HG02870 (cell line): ENCODE results near the gene NISCH.

Experiments used
- ATAC-seq: cut with Tn5 transposase; IDR thresholded peaks from one replicate; pipeline ENCODE4 v1.9.1; 2021; ENCODE audit warnings: mild to moderate bottlenecking, moderate library complexity; ENCODE audit not compliant: unreplicated experiment

The NISCH gene

DNA sequence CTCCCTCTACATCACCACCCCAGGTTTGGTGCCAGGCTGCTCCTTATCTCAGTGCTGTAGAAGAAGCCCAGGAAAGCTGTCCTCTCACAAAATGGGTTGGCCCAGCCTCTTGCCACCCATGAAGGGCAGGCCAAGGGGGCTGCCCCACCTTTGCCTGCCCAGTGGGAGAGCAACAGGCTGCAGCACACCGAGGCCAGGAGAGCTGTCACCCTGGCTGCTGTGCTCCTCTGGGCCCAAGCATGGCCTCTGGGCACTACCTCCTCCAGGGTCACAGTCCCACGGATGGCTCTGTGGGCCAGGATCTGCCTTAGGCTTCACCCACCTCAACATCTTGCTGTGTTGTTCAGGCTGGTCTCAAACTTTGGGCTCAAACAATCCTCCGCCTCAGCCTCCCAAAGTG is 33.3 kb downstream of the NISCH start:
- no peak for ATAC-seq

DNA sequence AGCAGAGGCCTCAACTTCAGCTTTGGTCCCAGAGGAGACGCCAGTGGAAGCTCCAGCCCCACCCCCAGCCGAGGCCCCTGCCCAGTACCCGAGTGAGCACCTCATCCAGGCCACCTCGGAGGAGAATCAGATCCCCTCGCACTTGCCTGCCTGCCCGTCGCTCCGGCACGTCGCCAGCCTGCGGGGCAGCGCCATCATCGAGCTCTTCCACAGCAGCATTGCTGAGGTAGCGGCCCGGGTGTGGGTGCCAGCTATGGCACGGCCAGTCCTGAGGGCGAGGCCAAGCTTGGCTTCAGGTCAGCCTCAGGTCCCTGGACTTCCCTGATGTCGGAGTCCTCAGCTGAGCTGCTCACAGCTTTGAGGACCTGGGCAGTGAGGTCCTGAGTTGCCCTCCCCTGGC is 34.0 kb downstream of the NISCH start:
- no peak for ATAC-seq

DNA sequence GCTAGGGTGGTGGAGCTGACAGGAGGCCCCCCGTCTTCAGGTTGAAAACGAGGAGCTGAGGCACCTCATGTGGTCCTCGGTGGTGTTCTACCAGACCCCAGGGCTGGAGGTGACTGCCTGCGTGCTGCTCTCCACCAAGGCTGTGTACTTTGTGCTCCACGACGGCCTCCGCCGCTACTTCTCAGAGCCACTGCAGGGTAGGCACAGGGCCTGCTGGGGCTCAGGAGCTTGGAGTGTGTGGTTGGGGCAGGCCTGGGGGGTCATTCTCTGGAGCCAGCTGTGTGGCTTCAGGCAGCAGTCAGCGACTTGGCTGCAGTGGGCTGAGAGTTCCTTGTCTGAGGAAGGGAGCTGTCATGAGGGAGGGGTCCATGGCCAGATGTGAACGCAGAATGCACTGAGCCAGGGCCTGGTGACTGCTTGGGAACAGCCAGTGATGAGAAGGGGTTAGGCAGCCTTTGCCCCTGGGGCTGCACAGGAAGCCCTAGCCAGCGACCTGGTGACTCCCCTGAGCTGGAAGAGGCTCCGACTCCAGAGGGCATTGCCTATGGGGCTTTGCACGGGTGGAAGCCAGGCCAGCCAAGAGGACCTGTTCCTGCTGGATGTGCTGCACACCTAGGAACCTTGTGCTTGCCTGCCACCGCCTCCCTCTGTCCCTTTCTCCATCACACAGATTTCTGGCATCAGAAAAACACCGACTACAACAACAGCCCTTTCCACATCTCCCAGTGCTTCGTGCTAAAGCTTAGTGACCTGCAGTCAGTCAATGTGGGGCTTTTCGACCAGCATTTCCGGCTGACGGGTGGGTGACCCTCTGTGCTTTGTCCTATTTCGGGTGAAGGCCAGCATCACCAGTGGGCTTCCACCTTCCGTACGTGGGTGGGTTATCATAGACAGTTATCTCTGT is 34.9 kb downstream of the NISCH start:
- no peak for ATAC-seq

DNA sequence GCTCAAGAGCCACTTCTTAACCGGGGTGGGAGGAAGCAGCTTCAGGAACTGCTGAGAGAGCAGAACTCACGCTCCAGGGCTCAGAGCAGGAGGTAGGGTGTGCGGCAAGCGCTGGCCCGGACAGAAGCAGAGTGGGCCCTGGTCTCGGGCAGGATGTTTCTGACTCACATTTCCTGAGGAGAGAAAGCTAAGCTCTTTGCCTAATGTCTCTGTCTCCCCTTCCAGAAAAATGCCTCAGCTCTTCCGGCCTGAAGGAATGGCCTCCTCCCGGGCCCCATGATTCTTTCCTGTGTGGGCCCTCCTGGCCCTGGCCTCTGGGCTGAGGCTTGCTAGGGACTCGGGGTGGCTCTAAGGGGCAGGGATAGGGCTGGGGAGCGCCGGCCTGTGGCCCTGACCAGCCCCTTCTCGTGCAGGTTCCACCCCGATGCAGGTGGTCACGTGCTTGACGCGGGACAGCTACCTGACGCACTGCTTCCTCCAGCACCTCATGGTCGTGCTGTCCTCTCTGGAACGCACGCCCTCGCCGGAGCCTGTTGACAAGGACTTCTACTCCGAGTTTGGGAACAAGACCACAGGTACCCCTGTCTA is 35.6 kb downstream of the NISCH start:
- no peak for ATAC-seq

DNA sequence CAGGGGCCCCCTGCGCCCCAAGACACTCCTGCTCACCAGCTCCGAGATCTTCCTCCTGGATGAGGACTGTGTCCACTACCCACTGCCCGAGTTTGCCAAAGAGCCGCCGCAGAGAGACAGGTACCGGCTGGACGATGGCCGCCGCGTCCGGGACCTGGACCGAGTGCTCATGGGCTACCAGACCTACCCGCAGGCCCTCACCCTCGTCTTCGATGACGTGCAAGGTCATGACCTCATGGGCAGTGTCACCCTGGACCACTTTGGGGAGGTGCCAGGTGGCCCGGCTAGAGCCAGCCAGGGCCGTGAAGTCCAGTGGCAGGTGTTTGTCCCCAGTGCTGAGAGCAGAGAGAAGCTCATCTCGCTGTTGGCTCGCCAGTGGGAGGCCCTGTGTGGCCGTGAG is 36.7 kb downstream of the NISCH start:
- no peak for ATAC-seq

DNA sequence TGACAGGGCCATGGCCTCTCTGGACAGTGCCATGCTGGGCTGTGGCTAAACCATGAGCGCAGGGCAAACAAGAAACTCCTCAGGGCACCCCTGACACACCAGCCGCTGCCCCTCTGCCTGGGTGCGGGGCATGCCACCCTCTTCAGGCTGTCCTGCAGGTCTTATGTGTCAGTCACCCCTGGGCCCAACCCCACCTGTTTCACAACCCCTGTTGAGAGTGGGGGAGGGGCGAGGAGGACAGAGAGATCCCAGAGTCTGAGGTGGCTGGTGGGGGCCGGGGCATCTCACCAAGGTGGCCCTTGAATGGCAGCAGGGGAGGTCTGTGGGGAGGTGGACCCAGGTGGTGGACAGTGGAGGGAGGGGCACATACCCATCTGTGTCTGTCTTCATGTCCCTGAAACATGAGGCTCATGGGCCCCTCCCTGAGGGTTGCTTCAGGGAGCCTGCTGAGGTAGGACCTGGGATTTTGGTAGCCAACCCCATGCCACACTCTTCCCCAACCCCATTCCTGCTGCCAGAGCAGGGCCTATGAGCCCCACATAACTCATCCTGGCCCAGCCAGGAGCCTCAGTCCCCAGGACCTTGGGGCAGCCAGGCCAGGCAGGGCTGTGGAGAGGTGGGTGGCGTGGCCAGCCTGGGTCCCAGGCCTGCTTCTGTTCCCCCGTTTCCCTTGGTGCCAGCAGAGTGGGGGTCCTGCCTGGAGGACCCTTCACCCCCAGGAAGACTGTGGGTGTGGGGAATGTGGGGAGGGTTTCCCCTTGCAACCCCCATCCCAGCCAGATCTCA is 38.0 kb downstream of the NISCH start:
- no peak for ATAC-seq

DNA sequence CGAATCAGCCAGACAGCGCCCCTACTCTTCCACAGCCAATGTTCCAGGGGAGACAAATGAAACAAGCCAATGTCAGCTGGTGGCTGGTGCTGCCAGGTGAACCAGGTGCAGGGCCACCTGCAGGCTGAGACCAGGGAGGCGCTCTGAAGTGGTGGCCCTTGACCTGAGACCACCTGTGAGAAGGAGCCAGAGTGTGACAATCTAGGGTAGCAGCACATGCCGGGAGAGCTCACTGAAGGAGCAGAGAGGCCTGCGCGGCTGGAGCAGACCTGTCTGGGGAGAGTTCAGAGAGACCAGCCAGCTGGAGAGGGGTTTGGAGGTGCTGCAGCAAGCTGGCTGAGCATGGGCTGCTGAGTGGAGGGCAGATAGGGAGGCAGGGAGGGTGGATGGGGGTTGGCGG is 39.0 kb downstream of the NISCH start:
- no peak for ATAC-seq

DNA sequence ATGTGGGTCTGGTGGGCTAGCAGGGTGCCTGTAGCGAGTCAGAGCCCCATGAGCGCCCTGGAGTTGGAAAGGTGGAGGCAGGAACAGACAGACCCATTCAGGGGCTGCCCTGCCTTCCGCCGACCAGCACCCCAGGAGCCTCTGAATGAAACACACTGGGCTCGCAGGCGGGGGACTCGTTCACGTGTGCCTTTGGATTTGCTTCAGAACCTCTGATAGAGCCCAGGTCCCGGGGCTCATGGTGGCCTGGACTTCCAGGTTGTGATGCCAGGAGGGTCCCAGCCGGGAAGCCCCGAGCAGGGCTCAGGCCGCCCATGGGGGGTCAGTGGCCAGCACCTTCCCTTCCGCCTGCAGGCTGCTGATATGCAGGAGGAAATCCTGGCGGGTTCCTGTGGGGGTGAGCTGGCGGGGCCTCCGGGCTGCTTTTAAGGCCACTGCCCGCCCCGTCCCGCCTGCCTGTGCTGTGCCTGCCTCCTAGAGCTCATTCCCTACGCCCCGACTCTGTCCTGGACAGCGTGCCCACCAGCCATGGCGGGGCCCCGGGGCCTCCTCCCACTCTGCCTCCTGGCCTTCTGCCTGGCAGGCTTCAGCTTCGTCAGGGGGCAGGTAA is 39.6 kb downstream of the NISCH start, which contains the start of gene STAB1:
TSS of gene STAB1 (plus strand) at position 453 of the 610 bp plus-strand sequence. CDS start at position 529, 76 bp downstream.
- ATAC-seq = no peak

DNA sequence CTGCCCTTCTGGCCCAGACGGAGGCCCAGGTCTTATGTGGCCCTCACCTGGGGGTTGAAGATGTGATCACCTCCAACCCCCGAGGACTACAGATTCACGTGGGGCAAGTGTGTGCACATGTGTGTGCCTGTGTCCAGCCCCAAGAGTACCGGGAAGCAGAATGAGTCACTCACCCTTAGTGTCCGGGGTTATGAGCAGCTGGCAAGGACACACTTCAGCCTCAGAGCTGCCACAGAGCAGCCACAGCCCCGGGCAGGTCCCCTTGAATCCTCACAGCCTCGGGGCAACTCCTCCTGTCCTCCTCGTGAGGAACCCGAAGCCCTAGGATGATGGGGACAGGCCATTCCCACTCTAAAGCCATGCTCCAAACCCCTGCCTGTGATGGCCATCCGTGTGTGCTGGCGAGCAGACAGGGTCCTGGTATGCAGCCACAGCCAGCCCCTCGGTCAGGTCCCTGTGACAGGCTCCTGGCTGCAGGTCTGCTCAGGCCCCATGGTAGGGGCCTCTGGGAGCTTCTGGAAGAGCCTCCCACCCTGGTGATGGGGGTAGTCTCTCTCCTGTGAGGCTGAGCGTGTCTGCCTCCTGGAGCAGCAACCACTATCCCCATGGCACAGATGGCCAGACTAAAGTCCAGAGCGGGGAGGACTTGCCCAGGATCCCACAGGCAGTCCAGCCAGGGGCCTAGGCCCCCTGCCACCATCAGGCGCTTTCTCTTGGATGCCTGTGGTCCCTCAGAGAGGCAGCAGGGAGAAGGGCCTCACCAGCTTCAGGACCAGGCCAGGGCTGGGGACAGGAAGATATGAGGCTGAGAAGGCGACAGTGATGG is 40.6 kb downstream of the NISCH start:
- no peak for ATAC-seq

DNA sequence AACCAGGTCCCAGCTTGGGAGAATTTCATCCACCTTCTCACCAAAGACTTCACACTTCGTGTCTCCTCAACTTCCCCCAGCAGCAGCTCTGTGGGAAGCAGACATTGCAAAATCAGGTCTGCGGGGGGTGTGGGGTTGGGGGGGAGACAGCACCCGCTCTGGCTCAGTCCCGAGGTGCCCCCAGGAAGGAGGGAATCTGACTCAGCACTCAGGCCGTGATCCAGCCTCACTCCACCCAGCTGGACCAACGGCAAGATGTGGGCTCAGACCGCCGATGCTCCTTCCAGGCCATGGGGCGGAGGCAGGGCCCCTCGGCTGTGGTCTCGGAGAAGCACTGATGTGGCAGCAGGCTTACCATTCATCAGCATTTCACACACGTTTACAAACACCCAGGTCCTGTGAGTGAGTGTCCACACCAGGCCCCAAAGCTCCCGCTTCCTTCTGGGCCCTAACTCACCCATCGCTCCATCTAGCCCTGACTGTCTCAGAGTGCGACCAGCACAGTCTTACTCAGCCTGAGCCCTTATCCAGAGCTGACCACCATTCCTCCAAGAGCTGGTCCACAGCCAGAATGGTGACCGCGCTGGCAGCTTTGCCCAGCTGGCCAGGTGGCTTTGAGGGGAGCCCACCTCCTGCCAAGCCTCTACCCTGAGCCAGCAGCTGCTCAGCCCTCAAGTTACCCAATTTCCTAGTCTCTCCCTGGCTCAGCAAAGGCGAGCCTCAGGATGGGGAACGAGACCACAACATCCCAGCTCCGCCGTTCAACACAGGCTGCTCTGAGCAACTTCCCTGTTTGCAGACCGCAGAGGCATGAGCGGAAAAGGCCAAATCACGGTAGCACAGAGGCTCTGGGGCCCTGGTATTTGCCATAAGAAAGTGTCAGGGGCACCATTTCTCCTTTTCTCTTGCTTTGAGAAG is 43.0 kb downstream of the NISCH start:
- ATAC-seq = no peak

DNA sequence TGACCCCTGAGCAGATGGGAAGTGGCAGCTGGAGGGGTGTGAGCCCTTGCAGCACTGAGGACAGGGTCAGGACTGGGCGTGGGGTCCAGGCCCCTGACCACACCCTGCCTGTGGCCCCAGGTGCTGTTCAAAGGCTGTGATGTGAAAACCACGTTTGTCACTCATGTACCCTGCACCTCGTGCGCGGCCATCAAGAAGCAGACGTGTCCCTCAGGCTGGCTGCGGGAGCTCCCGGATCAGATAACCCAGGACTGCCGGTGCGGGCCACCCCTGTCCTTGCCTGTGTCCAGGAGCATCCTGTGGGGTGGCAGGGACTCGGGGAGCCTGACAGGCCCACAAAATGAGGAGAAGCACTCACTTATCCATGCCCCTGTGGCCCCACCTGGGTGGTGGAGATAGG is 45.6 kb downstream of the NISCH start:
- ATAC-seq = no peak

DNA sequence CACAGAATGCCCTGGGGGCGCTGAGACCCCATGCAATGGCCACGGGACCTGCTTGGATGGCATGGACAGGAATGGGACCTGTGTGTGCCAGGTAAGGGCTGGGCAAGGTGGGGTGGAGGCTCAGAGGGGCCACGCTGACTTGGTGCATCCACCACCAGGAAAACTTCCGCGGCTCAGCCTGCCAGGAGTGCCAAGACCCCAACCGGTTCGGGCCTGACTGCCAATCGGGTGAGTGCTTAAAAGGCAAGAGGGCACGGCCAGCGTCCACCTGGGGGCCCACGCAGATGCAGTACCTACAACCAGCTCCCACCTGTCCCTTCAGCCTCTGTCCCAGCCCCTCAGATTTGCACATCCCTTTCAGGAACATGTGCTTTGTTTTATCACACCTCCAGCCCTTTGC is 46.6 kb downstream of the NISCH start:
- no peak for ATAC-seq

DNA sequence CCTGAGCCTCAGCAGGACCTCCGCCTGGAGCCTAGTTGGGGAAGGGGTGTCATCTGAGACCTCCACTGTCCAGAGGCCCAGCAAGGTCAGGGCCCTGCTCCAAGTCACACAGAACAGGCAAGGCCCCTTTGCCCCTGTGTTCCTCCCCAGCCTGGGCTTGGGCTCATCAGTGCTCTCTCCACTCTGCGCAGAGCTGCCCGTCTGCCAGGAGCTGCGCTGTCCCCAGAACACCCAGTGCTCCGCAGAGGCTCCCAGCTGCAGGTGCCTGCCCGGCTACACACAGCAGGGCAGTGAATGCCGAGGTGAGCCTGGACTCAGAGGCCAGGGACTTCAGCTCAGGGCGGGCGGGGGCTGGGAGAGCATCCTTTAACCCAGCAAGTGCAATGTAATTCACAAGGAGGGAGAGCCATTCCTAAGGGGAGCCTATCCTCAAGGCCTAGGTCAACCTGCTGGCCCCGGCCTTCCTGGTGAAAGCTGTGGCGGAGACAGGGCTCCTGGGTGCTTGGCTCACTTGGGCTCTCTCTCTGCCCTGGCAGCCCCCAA is 47.5 kb downstream of the NISCH start:
- ATAC-seq = no peak

DNA sequence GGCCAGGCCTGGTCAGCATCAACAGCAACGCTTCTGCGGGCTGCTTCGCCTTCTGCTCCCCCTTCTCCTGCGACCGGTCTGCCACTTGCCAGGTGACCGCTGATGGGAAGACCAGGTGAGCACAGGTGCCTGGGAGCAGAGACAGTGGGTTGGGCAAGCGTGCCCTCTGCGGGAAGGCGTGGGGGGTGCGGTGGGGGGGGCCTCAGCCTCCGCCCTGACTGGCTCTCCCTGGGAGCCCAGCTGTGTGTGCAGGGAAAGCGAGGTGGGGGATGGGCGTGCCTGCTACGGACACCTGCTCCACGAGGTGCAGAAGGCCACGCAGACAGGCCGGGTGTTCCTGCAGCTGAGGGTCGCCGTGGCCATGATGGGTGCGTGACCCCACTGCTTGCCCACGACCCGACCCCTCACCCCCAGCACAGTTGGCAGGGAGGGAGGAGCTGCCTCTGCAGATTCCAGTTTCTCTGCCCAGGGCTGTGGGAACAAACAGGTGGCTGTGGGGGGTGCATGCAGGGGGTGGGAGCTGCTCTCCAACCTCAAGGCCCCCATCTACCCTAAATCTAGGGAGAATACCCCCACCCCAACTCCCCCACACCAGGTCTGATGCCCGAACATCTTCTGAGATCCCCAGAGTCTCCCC is 48.5 kb downstream of the NISCH start:
- no peak for ATAC-seq

DNA sequence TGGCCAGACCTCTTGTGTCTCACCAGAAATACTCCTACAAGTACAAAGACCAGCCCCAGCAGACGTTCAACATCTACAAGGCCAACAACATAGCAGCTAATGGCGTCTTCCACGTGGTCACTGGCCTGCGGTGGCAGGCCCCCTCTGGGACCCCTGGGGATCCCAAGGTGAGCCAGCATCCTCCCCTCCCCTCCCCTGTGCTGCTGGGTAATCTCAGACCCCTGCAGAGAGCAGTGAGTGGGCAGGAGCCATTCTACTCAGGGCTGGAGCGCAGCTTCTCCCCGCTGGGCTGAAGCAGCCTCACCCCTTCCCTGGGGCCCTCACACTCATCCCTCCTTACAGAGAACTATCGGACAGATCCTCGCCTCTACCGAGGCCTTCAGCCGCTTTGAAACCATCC is 49.6 kb downstream of the NISCH start:
- ATAC-seq = no peak

DNA sequence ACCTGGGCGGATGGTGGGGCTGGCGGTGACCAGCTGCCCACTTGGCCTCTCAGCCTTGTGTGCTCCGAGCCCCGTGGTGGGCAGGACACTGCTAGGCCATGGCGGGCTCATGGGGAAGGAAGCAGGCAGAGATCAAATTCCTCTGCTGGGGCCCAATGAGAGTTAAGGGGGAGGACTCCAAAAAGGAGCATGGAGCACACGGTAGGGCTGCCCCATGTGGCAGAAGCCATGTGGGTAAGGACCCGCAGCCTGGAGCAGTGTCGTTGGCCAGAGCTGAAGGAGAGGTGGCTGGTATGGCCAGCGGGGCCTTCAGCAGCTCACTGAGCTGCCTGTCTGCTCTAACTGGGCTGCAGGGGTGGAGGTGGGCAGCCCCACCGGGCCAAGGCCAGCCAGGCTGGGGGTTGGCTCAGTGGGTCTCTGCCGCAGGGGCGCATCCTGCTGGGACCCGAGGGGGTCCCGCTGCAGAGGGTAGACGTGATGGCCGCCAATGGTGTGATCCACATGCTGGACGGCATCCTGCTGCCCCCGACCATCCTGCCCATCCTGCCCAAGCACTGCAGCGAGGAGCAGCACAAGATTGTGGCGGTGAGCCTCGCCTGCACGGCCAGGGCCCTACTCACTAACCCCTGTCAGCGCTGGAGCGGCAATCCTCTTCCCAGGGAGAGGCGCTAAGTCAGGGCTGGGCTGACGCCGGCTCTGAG is 51.0 kb downstream of the NISCH start:
- ATAC-seq = no peak

DNA sequence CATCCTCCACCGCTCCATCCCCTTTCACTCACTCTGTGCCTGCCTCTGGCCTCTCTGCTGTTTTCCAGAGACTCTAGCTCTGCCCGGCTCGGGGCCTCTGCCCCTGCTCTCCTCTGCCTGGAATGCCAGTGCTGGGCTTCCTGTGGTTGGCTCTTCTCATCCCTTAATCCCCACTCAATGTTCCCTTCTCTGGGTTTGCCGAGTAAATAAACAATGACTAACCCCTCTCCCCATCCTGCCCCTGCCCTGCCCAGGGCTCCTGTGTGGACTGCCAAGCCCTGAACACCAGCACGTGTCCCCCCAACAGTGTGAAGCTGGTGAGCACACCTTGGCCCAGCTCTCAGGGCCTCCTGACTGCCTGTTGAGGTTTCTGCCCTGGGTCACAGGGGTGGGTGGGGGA is 52.0 kb downstream of the NISCH start:
- no peak for ATAC-seq

DNA sequence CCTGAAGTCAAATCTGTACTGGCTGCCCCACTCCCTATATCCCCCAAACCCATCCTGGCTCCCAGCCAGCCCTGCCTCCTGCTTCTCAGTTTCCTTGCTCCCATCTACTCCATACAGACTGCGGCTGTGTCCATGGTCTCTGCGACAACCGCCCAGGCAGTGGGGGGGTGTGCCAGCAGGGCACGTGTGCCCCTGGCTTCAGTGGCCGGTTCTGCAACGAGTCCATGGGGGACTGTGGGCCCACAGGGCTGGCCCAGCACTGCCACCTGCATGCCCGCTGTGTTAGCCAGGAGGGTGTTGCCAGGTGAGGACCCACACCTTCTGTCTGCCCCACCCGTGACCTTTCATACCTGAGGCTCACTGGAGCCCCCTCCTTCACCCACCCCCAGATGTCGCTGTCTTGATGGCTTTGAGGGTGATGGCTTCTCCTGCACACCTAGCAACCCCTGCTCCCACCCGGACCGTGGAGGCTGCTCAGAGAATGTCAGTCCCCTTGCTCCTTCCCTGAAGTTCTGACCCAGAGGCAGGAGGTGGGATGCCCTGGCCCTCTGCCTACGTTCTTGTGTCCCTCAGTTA is 54.4 kb downstream of the NISCH start:
- ATAC-seq = no peak
